Bone marrow (tissue), 2 donors: Measurements from ENCODE around the gene TFE3.

Source experiments
- DNase-seq, 2 donors: peaks; one replicate each; lab custom pipeline; 2025; lab: John Stamatoyannopoulos, UW

The TFE3 gene

DNA sequence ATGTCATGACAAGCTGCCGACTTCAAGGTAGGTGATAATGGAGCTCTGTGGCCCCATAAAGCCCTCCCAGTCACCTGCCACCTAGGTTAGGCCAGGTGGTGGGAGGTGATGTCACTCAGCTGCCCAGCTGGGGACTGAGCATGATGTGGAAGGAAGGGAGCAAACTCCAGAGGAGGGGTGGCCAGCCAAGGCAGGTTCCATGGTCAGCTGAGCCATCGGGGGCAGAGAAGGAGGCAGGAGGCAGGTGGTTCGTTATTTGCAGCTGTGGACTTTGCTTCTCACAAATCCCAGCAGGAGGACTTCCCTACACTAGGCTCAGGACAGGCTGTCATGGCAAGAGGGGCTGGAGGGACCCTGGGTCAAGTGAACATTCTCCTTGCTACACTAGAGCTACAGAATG is 17.8 kb upstream of the TFE3 start:
- DNase-seq = no peak

DNA sequence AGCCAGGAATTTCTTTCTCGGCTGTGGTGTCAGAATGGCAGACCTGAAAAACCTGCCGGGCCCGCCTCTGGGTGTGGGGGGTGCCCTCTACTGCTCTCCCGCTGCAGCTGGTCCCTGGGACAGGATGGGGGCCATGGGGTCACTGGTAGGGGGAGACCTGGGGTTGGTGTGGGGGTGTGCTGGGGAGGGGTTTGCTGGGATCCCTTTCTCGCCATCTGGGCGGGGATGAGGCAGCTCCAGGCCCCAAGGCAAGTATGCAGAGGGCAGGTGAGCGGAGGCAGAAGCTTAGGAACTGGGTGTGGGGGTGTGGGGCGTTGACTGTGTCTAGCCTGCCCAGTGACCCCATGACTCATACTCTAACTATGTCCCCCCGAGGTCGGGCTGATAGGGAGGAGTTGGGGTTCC is 16.5 kb upstream of the TFE3 start:
- no peak for DNase-seq

DNA sequence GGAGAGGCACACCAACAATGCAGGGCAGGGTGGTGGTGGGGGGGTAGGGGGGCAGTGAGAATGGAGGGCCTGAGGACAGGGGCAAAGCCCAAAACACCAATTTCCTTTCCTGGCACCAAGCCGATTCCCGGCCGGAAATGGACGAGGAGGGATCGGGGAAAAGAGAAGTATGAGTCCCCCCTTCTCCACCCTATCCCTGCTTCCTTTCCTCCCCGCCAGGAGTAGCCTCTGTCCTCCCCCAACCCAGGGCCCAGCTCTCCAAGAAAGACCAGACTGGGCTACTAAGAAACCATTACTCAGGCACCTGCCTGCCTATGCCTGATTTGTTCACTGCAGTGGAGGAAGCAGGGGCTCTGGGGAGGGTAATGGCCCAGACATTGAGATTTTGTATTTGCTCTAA is 16.0 kb upstream of the TFE3 start:
- DNase-seq = no peak

DNA sequence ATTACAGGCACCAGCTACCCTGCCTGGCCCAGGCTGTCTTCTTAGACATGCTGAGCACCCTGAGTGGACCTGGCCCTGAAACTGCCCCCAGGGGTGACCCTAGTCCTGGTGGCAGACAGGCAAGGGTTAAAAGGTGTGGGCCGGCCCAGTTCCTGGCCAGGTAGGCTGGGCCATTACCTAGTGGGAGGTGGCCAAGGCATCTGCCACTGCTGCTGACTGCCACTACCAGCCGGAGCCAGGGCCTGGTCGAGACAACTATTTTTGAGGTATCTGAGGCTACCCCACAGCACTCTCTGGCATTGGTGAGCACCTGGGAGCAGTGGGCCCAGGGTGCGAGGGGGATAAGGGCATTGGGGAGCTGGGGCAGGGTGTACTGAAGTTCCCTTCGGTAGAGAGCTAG is 15.6 kb upstream of the TFE3 start, which contains the start of gene CCDC120:
TSS of gene CCDC120 (plus strand) at position 206 of the 400 bp plus-strand sequence. CDS start 3,043 bp downstream, outside the sequence.
- no peak for DNase-seq

DNA sequence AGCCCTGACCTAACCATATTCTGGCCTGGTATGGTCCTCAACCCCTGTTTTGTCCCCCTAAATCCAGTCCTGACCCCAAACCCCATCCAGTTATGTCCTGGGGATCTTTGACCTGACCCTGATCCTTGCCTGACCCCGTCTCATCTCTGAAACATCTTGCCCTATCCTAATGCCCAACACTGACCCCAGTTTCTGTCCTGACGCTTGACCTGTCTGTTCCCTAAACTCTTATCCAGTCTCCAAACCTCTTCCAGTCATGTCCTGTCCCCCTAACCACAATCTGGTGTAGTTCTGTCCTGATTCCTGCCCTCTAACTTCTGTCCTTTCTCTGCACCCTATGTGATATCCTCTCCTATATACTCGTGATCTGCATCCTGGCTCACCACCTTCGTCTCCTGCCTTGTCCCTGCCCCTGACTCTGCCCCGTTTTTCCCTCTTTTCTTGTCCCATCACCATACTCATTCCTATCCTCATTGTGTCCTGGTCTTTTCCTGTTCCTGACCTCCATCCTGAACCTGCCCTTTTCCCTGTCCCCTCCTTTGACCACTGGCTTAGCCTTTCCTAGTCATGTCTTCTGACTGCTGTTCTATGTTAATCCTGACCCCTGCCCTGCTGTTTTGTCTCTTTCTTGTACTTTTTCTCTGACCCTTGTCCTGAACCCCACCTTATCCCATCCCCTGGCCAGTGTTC is 11.1 kb upstream of the TFE3 start:
- DNase-seq = no peak

DNA sequence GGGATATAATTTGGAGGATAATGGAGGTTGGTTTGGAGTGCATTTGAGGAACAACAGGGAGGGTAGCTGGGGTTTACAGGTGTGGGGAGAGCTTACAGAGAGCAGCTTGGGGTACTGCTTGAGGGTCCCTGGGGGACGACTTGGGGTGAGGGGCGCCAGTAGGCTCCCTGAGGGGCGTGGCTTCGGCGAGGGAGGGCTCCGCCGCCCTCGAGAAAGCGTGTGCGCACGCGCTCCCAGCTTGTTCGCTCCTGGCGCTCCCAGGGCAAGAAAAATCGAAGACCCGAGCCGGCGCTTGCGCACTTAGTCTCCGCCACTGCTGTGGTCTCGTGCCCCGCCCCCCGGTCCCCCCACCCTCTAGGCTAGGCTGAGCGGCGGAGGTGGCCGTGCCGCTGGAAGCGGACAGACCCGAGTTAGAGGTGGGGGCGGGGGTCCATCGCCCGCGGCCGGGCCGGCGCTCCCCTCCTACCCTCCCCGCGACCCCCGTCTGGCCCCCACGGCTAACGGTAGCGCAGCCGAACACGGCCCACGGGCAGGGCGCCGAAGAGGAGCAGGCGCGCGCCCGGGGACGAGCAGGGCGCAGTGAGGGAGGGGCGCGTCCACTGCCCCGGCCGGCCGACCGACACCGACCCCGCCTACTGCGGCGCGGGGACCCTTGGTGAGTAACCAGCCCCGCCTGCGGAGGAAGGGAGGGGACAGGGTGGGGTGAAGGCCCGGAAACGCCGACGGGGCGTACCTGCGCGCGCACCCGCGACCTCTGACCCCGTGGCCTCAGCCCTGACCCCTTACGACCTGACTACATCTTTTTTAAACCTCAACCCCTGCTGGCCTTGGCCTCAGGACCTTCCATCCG is 10.3 kb upstream of the TFE3 start:
- DNase-seq = peak in 1 of 2 donors; percentile 2

DNA sequence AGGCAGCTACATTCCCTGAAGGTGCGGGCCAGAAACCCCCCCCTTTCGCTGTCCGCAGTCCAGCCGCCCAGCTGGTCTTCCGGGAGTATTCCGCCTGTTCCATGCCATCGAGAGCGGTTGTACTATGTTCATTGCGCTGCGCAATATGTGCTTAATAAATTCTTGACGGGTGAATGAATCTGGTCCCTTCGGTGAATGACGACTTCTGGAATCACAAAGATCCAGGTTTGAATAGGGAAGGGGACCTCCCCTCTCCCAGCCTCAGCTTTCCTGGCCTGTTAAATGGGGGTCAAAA is 777 bp upstream of the TFE3 start:
- DNase-seq = no peak

DNA sequence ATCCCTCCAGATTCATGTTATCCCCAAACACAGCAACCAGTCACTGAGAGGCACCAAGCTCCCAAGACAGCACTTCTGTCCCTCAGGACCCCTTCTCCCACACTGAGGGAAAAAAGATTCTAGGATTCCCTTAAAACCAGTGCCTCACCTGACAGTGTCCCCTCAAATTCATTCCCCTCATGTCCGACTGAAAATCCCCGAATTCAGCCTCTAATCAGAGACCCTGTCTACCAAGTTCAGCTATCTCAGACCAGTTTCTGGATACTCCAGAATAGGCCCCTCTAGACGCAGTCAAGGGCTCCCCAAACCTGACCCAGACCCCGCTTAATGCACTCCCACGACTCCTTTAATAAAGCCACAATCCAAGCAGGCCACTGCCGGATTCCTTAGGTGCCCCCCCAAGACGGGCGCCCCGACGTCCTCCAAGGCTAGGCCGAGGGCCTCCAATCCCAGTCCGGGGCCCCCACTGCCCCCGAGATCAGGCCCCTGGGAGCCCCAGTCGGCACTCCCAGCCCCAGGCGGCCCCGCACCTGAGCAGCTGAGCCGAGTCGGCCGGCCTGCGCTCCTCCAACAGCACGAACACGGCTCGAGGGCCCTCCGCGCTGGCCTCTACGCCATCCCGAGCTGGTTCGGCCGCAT is 457 bp downstream of the TFE3 start:
- DNase-seq = peak in 1 of 2 donors; percentile 47

DNA sequence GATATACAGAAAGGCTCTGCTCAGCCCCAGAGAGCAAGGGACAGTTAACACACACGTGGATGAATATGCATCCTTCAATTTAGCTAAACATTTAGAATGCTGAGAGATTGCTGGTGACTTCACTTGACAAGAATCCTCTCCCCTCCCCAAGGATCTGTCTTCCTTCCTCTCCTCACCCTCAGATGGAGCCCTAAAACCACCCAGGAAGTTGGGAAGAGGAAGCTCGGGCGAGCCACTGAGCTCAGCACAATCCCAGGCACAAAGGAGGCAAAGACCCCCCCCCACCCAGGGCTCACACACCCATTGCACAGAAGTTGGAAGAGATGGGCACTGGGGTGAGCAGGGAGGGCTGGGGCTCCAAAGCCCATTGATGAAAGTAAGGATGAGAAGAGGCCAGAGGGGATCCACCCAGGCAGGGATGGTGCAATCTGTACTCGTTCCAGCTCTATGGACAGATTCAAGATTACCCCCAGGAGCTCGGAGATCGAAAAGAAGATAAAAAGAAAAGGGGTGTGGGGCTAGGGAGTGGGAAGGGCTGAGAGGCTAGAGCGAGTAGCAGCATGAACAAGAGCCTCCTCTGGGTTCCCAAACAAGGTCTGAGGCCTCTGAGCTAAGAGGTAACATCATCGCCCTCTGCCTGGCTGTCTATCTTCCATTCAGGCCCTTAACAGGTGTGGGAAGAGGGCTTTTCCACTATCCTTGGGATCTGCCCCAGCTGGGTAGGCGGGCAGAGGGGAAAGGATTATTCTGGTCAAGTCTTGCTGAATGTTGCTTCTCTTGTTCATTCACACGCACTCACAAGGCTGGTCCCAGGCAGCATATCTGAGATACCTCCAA is 1.2 kb downstream of the TFE3 start:
- no peak for DNase-seq

DNA sequence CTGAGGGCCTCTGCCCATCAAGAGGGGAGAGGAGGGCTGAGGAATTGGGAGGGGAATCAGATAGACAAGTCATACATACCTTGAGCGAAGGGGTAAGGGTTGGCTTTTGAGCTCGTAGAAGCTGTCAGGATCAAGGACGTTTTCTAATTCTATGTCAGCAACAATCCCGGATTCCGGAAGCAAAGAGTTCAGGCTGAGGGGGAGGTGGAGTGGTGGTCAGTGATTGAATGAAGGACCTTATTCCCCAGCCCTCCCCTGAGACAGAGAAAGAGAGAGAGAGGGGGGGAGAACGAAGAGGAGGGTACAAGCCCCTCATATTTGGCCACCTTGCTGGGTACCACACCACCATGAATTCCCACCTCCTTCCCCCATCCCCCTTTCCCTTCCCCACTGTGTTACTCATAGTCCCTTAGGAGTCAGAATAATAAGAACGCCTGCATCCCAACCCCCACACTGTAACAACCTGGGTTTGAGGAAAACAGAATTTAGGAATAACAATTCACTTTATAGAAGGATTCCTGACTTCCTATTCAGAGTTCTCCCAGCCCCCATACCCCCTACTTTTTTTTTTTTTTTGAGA is 2.7 kb downstream of the TFE3 start:
- DNase-seq = no peak

DNA sequence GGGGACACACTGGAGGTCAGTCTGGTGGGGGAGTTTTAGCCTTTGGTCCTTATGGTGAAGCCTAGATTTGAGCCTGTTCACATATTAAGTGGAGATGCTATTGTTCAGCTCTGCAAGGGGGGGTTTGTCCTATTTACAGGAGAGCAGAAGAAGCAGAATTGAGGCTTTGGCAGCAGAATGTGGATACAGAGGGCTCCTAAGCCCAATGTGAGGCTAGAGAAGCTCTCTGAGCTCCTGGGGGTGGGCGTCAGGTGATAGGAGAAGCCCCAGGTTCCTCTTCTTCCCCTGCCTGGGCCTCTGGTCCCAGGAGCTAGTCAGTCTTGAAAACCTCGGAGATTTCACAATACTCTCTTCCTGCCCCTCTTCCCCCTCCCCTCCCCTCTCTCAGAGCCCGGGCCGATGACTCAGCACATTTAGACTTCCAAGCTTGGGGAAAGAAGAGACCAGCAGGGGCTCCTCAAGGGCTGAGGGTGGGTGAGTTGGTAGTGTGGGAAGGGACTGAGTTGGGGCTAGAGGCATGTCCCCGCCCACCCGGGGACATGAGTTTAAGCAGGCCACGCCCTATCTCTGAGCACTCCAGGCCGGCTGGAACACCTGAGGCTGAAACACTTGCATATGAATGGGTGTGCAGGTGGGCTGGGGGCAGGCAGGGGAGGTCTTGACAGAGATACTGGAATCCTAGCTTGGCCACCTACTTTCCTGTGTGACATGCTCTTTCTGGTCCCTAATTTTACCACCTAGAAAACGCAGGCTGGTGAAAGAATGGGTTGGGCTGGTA is 3.4 kb downstream of the TFE3 start:
- DNase-seq = peak; percentile 21 to 75

DNA sequence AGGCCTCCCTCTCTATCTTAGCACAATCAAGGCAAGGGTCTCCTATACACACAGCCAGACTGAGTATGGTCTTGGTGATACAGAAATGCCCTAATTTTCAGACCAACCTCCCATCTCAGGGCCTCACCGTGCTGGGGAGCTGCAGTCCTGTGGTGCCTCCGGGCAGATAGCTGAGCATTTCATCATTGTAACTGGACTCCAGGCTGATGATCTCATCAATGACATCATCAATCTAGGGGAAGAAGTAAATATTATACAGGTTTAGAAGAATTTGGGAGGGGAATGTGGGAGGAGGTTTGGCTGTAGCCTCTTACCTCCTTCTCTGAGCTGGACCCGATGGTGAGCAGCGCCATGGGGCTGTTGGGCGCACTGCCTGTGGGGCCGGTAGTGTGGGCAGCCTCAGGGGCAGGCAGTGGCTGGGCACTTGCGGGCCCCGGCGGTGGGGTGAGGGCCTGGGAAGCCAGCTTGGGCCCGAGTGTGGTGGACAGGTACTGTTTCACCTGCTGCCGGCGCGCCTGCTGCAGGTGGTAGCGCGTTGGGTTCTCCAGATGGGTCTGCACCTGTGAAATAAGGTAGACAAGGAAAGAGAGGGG is 5.2 kb downstream of the TFE3 start:
- DNase-seq = no peak

DNA sequence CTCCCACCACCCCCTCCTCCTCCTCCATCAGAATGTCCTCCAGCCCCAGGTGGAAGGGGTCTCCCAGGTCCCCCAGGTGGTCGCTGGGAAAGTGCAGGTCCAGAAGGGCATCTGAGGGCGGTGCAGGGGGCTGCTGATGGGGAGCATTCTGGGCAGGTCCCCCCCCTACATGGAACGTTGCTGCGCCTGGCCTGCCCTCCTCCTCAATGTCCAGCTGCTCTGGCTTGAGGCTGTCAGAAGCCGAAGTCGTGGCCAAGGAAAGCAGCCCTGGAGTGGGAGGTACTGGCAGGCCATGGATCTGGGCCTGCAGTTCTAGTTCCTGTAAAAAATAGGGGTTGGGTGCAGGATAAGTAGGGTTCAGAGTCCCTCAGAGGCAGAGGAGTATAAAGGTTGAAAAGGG is 12.9 kb downstream of the TFE3 start:
- no peak for DNase-seq

DNA sequence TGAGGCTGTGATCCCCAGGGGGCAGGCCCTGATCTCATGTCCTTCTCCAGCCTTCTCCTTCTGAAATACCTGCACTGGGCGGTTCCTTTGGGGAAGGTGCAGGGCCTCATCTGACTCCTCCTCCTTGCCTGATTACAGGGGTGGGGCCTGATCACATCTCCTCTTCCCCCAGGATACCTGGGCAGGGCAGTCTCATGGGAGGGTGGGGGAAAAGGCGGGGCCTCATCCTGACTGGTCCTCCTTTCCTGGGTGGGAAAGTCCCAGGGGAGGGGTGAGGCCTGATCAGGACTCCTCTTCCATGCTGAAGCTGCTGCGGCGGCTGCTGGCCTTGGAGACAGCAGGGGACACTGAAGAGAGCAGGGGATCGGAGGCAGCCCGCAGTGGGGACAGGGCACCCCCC is 13.3 kb downstream of the TFE3 start:
- DNase-seq = no peak

DNA sequence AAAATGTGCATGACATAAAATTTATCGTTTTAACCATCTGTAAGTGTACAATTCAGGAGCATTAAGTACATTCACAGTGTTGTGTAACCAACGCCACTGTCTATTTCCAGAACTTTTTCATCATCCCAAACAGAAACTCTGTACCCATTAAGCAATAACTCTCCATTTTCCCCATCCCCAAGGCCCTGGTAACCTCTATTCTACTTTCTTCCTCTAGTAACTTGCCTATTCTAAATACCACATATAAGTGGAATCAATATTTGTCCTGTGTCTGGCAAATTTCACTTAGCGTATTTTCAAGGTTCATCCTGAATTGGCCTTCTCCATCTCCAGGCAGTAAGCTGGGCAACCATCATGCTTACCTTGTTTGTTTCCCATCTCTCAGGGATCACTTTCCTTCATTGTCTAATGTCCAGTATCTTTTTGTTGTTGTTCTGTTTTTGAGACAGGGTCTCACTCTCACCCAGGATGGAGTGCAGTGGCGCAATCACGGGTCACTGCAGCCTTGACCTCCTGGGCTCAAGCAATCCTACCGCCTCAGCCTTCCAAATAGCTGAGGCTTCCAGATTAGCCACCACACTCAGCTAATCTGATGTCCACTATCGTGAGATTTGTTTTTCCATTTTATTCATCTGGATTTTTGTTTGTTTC is 23.4 kb downstream of the TFE3 start:
- DNase-seq = no peak

DNA sequence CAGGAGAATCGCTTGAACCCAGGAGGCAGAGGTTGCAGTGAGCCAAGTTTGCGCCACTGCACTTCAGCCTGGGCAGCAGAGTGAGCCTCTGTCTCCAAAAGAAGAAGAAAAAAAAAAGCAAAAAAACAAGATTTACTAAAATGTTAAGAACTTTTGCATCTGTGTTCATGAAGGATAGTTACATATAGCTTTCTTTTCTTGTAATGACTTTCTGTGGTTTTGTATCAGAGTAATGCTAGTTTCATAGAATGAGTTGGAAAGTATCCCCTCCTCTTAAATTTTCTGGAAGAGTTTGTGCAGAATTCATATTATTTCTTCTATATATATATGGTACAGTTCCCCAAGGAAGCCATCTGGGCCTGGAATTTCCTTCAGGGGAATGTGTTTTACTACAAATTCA is 24.1 kb downstream of the TFE3 start:
- no peak for DNase-seq

DNA sequence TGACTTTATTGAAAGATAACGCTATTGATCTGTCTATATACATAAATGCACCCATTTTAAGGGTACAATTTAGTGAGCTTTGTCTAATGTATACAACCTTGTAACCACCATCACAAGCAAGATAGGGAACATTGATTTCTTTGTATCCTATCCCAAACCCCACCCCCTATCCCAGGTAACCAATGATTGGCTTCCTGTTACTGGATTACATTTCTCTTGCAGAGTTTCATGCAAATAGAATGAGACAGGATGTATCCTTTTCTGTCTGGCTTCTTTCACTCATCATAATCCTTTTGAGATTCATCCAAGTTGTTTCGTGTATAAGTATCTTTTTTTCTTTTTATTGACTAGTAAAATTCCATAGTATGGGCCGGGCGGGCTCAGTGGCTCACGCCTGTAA is 39.5 kb downstream of the TFE3 start:
- DNase-seq = no peak

DNA sequence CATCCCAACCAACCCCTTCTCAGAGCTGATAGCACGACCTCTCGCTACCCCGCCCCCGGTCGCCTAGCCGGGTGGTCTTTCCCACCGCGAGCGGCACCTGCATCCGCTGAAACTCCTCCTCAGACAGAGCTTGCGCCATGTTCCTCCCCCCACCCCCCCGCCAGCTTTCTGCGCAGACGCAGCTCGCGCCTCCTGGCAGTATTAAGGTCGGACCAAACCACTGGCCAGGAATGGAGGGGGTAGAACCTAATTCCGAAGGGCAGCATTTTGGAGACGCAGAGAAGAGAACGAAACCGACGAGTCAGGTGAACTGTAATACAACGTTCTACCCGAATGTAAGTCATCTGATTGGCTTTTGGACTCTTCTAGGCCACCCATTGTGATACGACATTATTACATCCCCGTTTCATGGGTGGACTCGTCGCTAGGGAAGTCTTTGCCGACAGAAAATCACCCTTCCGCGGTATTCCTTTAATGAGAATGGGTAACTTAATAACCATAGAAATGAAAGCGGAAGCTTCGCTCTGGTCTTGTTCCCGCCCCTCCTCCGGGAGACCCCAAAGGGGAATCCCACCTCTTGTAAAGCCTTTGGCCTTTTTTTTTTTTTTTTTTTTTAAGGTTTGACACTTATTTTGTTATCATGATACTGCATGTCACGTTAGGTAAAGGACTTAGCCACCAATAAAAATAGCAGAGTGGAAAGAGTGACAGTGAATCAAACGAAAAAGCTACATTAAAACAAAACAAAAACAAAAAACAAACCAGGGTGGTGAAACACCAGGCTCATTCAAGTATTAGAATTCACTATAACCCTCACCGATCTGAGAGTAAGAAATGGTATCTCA is 40.8 kb downstream of the TFE3 start, which contains the start of gene GRIPAP1:
TSS of gene GRIPAP1 (minus strand) at position 174 of the 845 bp plus-strand sequence. CDS start at position 139, 35 bp downstream.
- DNase-seq = peak; percentile 51 to 80

DNA sequence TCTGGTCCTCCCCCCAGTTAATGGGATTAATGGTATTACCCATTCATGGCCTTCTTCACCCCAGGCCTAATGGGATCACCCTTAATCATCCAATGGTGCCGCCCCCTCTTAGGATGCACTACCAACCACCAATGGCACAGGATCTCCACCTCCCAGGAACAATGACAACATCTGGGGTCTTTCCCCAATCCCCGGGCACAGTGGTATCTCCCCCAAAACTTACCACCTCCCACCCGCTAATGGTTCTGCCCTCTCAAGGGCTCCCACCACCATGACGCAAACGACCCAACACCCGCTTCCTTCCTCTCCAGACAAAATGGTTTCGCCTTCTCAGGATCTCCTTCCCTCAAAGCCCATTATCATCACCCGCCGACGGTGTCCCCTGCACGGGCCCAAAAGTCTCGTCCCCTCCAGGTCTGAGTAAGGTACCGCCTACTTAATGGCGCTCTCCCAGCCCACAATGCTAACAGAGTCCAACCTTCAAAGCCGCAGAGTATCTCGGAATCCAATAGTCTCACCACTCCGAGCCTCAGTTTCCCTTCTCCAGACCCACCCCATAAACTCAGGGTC is 41.6 kb downstream of the TFE3 start:
- DNase-seq = peak; percentile 29 to 51
